Aorta (tissue), 5 donors: Measurements from ENCODE around the gene RHCG. TPM values are rescaled to one million over a fixed set of nuclear protein-coding genes. Genes with fewer than 3 reads are reported as not detected.

ENCODE experiments used
- ATAC-seq: fragments of 200-7000 bp; cut with Tn5 transposase; one replicate; pipeline ENCODE4 v1.9.1; 2022; ENCODE audit warnings: moderate library complexity; ENCODE audit not compliant: low FRiP score
- DNase-seq, 2 donors: peaks; one replicate each; pipeline ENCODE4 v3.0.0-alpha.2; 2020
- H3K27ac ChIP-seq, 2 donors: one replicate each; pipeline ENCODE4 v1.5.1; 2013; ENCODE audit warnings: low read length in 2 of 2, mild to moderate bottlenecking in 2 of 2, moderate library complexity in 2 of 2, control low read depth in 1 of 2, inconsistent platforms in 1 of 2, low read depth in 1 of 2
- H3K27me3 ChIP-seq, 2 donors: one replicate each; pipeline ENCODE4 v1.6.1; 2013; ENCODE audit warnings: control low read depth in 1 of 2, low read length in 1 of 2, mild to moderate bottlenecking in 1 of 2, moderate library complexity in 1 of 2; ENCODE audit not compliant: insufficient read depth in 2 of 2, control insufficient read depth in 1 of 2
- H3K36me3 ChIP-seq, 2 donors: one replicate each; pipeline ENCODE4 v1.6.1; 2013; ENCODE audit warnings: control low read depth in 1 of 2, low read length in 1 of 2, mild to moderate bottlenecking in 1 of 2; ENCODE audit not compliant: insufficient read depth in 2 of 2, control insufficient read depth in 1 of 2
- H3K4me1 ChIP-seq, 2 donors: one replicate each; pipeline ENCODE4 v1.6.1; 2013; ENCODE audit warnings: low read length in 2 of 2, control low read depth in 1 of 2, mild to moderate bottlenecking in 1 of 2, moderate library complexity in 1 of 2; ENCODE audit not compliant: insufficient read depth in 2 of 2, control insufficient read depth in 1 of 2
- H3K4me3 ChIP-seq, 2 donors: one replicate each; pipeline ENCODE4 v1.5.1; 2013; ENCODE audit warnings: low read length in 2 of 2, control low read depth in 1 of 2, mild to moderate bottlenecking in 1 of 2
- H3K9me3 ChIP-seq: one replicate; pipeline ENCODE4 v1.6.1; 2013; ENCODE audit warnings: mild to moderate bottlenecking, low read length; ENCODE audit not compliant: control insufficient read depth
- WGBS, 2 donors: extraction: QIAGEN DNeasy Blood & Tissue Kit; methylation state at CpG; one replicate each; pipeline ENCODE4 v1.1.7; 2013; 5-methylcytosine and 5-hydroxymethylcytosine counted together
- intact Hi-C, 2 donors: fragments of 100-400 bp; cut with DNase I; formaldehyde crosslinking; loops; one replicate each; pipeline versions ENCODE4 v1.14.2 to v1.15.0; 2022
- polyA plus RNA-seq, 2 donors: library from polyadenylated mRNA; stranded (reverse); fragments of 200-250 nt; gene quantifications; one replicate each; pipeline ENCODE4 v1.2.3, GENCODE V29; 2013
- total RNA-seq, 2 donors: library from RNA; stranded (reverse); fragmentation: NEBNext Ultra II Directional; extraction: Animal tissue kit (Norgen Biotek cat#: 25700); gene quantifications; one replicate each; pipeline ENCODE4 v1.2.1, GENCODE V29; 2021
- donor health status: healthy with polysubstance abuse.
- donor health status: Bipolar disorder and iron deficiency.
- donor health status: DM: no; HTN: no; CAD: no.
- donor health status: DM: no; HTN: no; CAD: no.
- donor health status: DM: yes; HTN: yes; CAD: no.

Gene RHCG
- total and polyA plus RNA-seq, 4 donors, result 1.0 to 2.1 TPM; not detected in 2

DNA sequence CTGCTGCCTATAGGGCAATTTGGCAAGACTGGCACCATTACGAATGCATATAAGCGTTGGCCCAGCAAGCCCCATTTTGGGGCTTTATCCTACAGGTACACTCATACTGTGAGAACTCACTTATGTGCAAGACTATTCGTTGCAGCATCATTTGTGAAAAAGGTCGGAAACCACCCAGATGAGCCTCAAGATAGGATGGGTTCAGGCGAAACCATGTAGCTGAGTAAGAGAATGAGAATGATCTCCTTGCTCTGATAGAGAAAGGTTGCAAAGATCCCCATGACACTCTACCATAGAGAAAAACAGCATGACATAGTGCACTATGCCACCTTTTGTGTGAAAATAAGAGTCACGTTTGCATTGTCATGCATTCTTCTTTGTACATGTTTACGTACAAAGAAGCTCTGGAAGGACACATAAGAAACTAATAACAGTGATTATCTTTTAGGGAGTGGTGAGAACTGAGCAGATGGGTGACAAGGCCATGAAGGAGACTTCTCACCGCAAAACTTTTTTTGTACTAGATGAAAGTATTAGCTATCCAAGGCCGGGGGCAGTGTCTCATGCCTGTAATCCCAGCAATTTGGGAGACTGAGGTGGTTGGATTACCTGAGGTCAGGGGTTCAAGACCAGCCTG, 50.0 kb downstream of the RHCG start:
- Histone ChIP-seq H3K9me3 (no peaks in the 10 kb centered on the region), H3K27ac (no peak overlapping the region), H3K4me1 (no peaks in the 10 kb centered on the region), H3K27me3 (peaks cover 0 to 2% of the 10 kb centered on the region in 2 donors), H3K4me3 (no peak overlapping the region), H3K36me3 (no peaks in the 10 kb centered on the region)
- WGBS, 2 donors, result 80 to 82% methylated on average over 9 of the region's 9 CpGs
- intact Hi-C loops, result no loop called here
- ATAC-seq (no peak), DNase-seq (no peak)

DNA sequence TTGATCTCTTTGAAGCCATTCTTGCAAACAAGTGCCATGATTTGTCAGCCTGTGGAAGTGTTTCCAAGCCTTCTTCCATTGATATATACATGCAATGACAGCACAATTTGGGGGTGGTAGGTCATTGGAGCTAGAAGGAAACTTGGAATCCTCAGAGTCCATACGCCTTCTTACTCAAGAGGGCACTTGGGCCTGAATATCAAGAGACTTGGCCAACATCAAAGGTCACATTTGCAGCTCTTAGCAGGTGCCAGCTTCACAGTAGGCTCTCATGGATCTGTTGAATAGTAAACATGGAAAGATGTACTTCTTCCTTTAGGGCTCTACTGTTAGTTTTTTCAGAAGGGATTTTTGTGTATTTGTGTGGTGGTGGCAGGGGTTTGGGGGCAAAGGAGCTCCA, 50.9 kb downstream of the RHCG start:
- WGBS, 2 donors, result 77 to 87% methylated on average over 1 of the region's 1 CpG
- no peak for ATAC-seq
- no peaks in the 10 kb centered on the region for H3K9me3 ChIP-seq
- no peaks in the 10 kb centered on the region for H3K36me3 ChIP-seq
- H3K4me1 ChIP-seq, result no peaks in the 10 kb centered on the region
- H3K4me3 ChIP-seq, result no peak overlapping the region
- intact Hi-C loops, result no loop called here
- H3K27me3 ChIP-seq, result peaks cover 0 to 2% of the 10 kb centered on the region in 2 donors
- DNase-seq, result no peak
- H3K27ac ChIP-seq, result no peak overlapping the region

DNA sequence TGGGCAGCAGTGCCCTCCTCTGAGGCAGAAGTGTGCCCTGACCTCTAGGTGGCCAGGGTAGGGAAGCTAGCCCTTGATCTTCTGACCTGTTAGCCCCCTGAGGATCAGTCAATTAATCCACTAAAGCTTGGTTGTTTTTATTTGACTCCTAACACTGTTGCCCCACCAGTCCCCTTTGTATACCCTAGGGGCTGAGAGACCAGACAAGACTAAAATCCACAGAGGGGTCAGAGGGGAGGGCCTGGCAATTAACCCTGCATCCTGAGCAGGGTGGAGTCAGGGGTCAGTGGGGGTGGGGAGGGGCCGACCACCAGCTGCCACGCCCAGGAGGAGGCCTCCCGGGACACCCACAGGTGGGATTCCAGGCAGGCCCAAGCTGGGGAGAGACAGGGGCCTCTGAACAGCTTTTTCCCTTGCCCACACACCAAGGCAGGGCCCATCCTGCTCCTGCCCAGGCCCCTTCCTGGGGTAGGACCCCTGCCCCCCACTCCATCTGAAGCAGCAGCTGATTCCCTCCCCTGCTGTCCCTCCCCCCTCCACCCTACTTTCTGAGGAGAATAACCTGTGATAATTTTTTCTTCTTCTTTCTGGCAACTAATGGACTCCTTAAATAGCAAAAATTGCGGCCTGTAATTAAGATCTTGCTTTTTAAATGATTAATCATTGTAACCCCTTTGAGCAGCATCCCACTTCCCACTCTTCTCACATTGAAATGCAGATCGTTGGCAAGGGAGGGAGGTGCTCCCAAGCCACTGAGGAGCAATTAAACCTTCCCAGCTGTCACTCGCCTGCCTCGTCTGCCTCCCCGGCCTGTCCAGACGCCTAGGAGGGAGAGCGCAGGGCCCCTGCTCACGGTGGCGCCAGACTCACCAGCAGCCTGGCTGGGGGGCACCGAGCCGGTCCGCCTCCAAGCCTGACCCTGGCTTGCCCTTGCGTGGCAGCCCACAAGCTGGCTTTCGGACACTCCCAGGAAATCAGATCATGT, 51.9 kb downstream of the RHCG start:
- WGBS, 2 donors, result 25 to 36% methylated on average over 17 of the region's 17 CpGs

DNA sequence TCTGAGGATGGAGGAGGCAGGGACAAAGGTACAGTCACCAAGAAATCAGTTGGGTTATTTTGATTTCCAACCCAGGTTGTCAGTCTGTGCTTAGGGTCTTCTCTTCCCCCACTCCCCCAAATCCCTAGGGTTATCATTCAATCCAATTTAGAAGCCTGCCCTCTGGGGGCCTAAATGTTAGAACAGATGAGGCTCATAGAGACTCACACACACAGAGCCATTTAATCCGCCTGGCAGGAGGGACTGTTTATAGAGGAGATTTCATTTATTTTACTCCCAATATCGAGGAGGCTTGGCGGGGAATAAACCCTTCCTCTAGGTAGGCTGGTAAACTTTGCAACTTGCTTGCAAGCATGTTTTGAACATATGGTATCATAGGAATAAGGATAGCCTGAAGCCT, 52.8 kb downstream of the RHCG start:
- intact Hi-C loops, result no loop called here

More for the DNA sequence above, 51.9 kb downstream of the RHCG start:
- no peak for ATAC-seq
- peak in 1 of 2 donors; percentile 54 for DNase-seq
- Histone ChIP-seq H3K36me3 (no peaks in the 10 kb centered on the region), H3K9me3 (no peaks in the 10 kb centered on the region), H3K27ac (no peak overlapping the region), H3K4me1 (no peaks in the 10 kb centered on the region), H3K4me3 (no peak overlapping the region), H3K27me3 (peaks cover 0 to 2% of the 10 kb centered on the region in 2 donors)
- intact Hi-C loops, result no loop called here

DNA sequence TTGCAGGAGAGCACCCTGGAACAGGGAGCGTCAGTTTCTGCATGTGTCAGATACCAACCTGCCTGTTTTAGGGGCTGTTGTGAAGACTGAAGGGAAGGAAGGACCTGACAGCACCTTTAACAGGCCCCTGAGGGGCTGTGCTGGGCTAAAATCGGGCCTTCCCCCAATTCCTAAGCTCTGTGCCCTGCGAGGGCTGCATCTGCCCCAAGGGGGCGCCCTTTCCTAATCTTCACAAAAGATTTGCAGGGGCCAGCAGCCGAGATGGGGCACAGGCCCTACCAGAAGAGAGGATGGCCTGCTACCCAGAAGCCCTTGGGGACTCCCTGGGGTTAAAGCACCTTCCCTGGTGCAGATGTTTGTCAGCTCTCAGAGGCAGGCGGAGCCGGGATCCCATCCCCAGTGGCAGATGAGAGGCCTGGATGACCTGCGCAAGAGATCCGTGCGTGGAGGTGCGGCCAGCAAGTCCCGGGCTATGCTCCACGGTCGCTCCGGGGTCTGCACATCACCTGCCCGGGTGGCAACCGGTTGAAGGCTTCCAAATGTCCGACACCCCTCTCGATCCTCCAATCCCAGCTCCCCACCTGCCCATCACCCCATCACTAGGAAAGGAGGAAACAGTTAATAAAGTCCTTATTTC, 53.6 kb downstream of the RHCG start:
- Histone ChIP-seq H3K4me3 (no peak overlapping the region), H3K27ac (no peak overlapping the region), H3K36me3 (no peaks in the 10 kb centered on the region), H3K4me1 (no peaks in the 10 kb centered on the region), H3K9me3 (no peaks in the 10 kb centered on the region), H3K27me3 (no peaks in the 10 kb centered on the region)
- DNase-seq (no peak), ATAC-seq (no peak)
- intact Hi-C loops, result no loop called here
- 53 to 56% methylated on average over 19 of the region's 19 CpGs for WGBS, 2 donors

More for the DNA sequence above, 52.8 kb downstream of the RHCG start:
- ATAC-seq (no peak), DNase-seq (no peak)
- Histone ChIP-seq H3K27ac (no peak overlapping the region), H3K9me3 (no peaks in the 10 kb centered on the region), H3K27me3 (no peaks in the 10 kb centered on the region), H3K36me3 (no peaks in the 10 kb centered on the region), H3K4me3 (no peak overlapping the region), H3K4me1 (no peaks in the 10 kb centered on the region)
- 40 to 48% methylated on average over 3 of the region's 3 CpGs for WGBS, 2 donors

DNA sequence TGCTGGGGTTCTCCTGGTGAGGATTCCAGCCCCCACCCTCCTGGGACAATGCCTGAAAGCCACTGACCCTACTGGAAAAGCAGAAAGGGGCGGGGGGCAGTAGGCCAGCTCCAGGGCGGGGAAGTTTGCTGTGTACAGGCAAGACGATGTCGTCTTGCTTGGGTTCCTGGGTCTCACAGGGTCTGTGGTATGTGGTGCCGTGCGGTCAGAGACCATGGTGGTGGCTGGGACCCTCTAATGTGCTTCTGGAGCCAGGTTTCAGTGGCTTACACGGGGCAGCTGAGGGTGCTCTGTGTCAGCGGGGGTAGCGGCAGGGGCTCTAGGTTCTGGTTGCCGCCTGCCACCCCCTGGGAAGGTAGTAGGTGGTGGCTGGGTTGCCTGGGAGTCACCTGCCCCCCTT, 54.2 kb downstream of the RHCG start:
- Histone ChIP-seq H3K4me1 (no peaks in the 10 kb centered on the region), H3K27ac (no peak overlapping the region), H3K4me3 (no peak overlapping the region), H3K9me3 (no peaks in the 10 kb centered on the region), H3K27me3 (no peaks in the 10 kb centered on the region), H3K36me3 (no peaks in the 10 kb centered on the region)
- no peak for ATAC-seq
- intact Hi-C loops, result no loop called here
- WGBS, 2 donors, result 93 to 94% methylated on average over 10 of the region's 10 CpGs
- DNase-seq, result no peak

DNA sequence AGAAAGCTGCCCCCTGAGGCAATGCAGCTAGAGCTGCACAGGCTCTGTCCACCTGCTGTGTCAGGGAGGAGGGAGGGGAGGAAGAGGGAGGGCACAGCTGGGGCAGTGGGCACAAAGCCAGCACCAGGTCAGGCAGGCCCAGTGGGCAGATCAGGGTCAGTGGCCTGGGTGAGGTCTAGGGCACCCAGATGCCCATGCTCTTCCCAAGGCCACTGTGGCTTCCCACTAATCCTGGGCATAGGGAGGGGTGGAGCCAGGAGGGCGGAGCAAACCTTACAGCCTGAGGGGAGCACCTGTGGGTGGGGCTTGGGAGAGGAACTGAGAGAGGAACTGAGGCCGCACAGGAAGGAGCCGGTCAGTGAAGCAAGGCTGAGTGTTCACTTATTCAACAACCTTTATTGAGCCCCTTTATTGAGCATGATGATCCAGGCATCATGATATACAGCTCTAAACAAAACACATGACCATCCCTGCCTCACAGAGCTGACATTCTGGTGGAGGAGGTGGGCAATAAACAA, 55.0 kb downstream of the RHCG start:
- H3K36me3 ChIP-seq, result no peaks in the 10 kb centered on the region
- no peaks in the 10 kb centered on the region for H3K4me1 ChIP-seq
- ATAC-seq, result no peak
- DNase-seq, result no peak
- H3K4me3 ChIP-seq, result no peak overlapping the region
- no peaks in the 10 kb centered on the region for H3K9me3 ChIP-seq
- H3K27me3 ChIP-seq, result no peaks in the 10 kb centered on the region
- no peak overlapping the region for H3K27ac ChIP-seq
- intact Hi-C loops, result no loop called here
- WGBS, 2 donors, result 54 to 64% methylated on average over 3 of the region's 3 CpGs

DNA sequence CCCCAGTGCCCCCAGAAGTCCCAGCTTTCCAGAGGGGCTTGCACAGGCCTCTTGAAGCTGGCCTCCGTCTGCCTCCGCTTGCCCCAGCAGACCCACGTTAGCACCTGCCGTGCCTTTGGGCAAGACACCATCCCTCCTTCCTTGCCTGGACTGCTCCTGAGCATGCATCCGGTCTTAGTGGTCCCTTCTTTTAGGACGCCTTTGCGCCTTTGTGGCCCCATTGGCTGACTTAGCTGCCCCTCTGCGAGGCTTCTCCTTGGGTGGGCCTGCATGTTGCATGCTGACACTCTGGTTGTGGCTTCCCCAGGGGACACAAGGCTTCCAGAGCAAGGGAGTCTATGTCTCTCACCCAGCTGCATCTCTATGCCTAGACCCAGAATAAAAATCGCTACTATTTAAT, 56.6 kb downstream of the RHCG start:
- no peak for DNase-seq
- intact Hi-C loops, result loop anchor here (10.0 kb wide), 1 partner anchor 235 kb away; no protein-coding TSS in a partner anchor
- no peak for ATAC-seq
- no peaks in the 10 kb centered on the region for H3K27me3 ChIP-seq
- no peaks in the 10 kb centered on the region for H3K9me3 ChIP-seq
- H3K4me1 ChIP-seq, result no peaks in the 10 kb centered on the region
- no peaks in the 10 kb centered on the region for H3K36me3 ChIP-seq
- no peak overlapping the region for H3K4me3 ChIP-seq
- H3K27ac ChIP-seq, result no peak overlapping the region
- WGBS, 2 donors, result 80 to 81% methylated on average over 9 of the region's 9 CpGs
